HepG2 (cell line): ENCODE data around the gene SEPTIN10. TPM values are rescaled to one million over a fixed set of nuclear protein-coding genes. Genes with fewer than 3 reads are reported as not detected.
A peak's percentile ranks its signal among the peaks of the same experiment; 100 is the strongest.

Experiments used
- ATAC-seq: fragments of 200-7000 bp; cut with Tn5 transposase; 3 replicates; pipeline ENCODE4 v1.9.1; 2020; ENCODE audit warnings: mild to moderate bottlenecking, moderate library complexity
- BruUV-seq: library from RNA; stranded (reverse); fragments of 400-500 nt; replicated peaks from 2 replicates; lab custom pipeline; 2021; lab: Mats Ljungman, UMichigan
- CTCF ChIA-PET: fragments of 300-600 bp; formaldehyde crosslinking; extraction: SDS; loops from one replicate; lab custom pipeline; 2021; ENCODE audit warnings: low total read pairs, inconsistent platforms, low intra/inter-chr PET ratio; lab: Yijun Ruan, JAX
- POLR2A ChIA-PET: fragments of 350-600 bp; sonication (Branson Sonifier 250); formaldehyde crosslinking; loops from one replicate; lab custom pipeline; 2020; ENCODE audit warnings: antibody characterized with exemption, inconsistent platforms; lab: Yijun Ruan, JAX
- DNase-seq: peaks from one replicate; pipeline ENCODE4 v3.0.0-alpha.2; 2015; ENCODE audit warnings: low spot score
- FAIRE-seq: peaks from 3 replicates; lab custom pipeline; 2011; peaks lifted over from hg19 to GRCh38; lab: Jason Lieb, UNC
- H2AFZ ChIP-seq: one replicate; pipeline ENCODE4 v1.6.1; 2011; ENCODE audit warnings: low read length, inconsistent platforms
- H3K27ac ChIP-seq: fragments of 300-600 bp; 3 replicates; pipeline ENCODE4 v1.8.0; 2011; ENCODE audit warnings: mixed run types, mild to moderate bottlenecking, mixed read lengths, low read length, inconsistent platforms; ENCODE audit not compliant: insufficient read depth; ENCODE audit errors: extremely low read length
- H3K27me3 ChIP-seq, 2 experiments: fragments of 200-600 bp in 1 of 2; 2 replicates in 1 of 2; 3 replicates in 1 of 2; pipeline versions ENCODE4 v1.6.0 to v1.8.0; 2011; ENCODE audit warnings: low read length in 2 of 2, mild to moderate bottlenecking in 2 of 2, moderate library complexity in 2 of 2, inconsistent platforms in 1 of 2; ENCODE audit not compliant: insufficient read depth in 2 of 2, control insufficient read depth in 1 of 2
- H3K36me3 ChIP-seq, 2 experiments: fragments of 200-600 bp in 1 of 2; replicated peaks in 1 of 2; 2 replicates in 1 of 2; 3 replicates in 1 of 2; pipeline versions ENCODE4 v1.5.1 to v1.8.0; 2011; ENCODE audit warnings: low read length in 2 of 2, inconsistent platforms in 1 of 2; ENCODE audit not compliant: insufficient read depth in 2 of 2, control insufficient read depth in 1 of 2
- H3K4me1 ChIP-seq: 2 replicates; pipeline ENCODE4 v1.5.1; 2012; ENCODE audit warnings: low read length, inconsistent platforms; ENCODE audit not compliant: insufficient read depth
- H3K4me2 ChIP-seq: 2 replicates; pipeline ENCODE4 v1.6.0; 2011; ENCODE audit warnings: low read depth, low read length, inconsistent platforms
- H3K4me3 ChIP-seq, 3 experiments: fragments of 200-600 bp in 1 of 3; sonication (generic), shearing (Covaris generic) in 1 of 3; replicated peaks in 1 of 3; 2 replicates each; pipeline ENCODE4 v1.5.1; 2011 to 2016; ENCODE audit warnings: low read length in 3 of 3, inconsistent platforms in 2 of 3, low read depth in 2 of 3, mild to moderate bottlenecking in 2 of 3, control low read depth in 1 of 3, mixed read lengths in 1 of 3; ENCODE audit not compliant: insufficient read depth in 1 of 3
- H3K79me2 ChIP-seq: one replicate; pipeline ENCODE4 v1.6.1; 2011; ENCODE audit warnings: low read length, inconsistent platforms; ENCODE audit not compliant: insufficient read depth
- H3K9ac ChIP-seq: 2 replicates; pipeline ENCODE4 v1.6.0; 2011; ENCODE audit warnings: mild to moderate bottlenecking, low read depth, low read length, inconsistent platforms; ENCODE audit not compliant: insufficient read depth
- H3K9me3 ChIP-seq: 2 replicates; pipeline ENCODE4 v1.5.1; 2012; ENCODE audit warnings: mild to moderate bottlenecking, low read length
- H4K20me1 ChIP-seq: 2 replicates; pipeline ENCODE4 v1.6.0; 2011; ENCODE audit warnings: inconsistent platforms, mild to moderate bottlenecking, low read length, moderate library complexity; ENCODE audit not compliant: insufficient read depth
- ASH2L ChIP-seq: fragments of 300-600, 200-600 bp; sonication (generic); IDR thresholded peaks from 2 replicates; pipeline ENCODE4 v1.7.0; 2017; ENCODE audit warnings: low read depth, mild to moderate bottlenecking, moderate library complexity, mixed read lengths, low read length; ENCODE audit not compliant: insufficient read length
- FOSL2 ChIP-seq: sonication (generic); formaldehyde crosslinking; IDR thresholded peaks from 2 replicates; pipeline ENCODE4 v1.4.0; 2020; ENCODE audit warnings: missing genetic modification reagents
- FOXC1 ChIP-seq: sonication (generic); formaldehyde crosslinking; IDR thresholded peaks from 2 replicates; pipeline ENCODE4 v1.8.0; 2022; ENCODE audit warnings: mild to moderate bottlenecking, missing genetic modification reagents, borderline replicate concordance
- RFX3 ChIP-seq: IDR thresholded peaks from 2 replicates; pipeline ENCODE4 v1.6.1; 2016; ENCODE audit warnings: missing biosample characterization, missing genetic modification reagents
- SALL1 ChIP-seq: sonication (generic); formaldehyde crosslinking; IDR thresholded peaks from 2 replicates; pipeline ENCODE4 v1.8.0; 2022; ENCODE audit warnings: mild to moderate bottlenecking, missing genetic modification reagents
- SAP130 ChIP-seq: IDR thresholded peaks from 2 replicates; pipeline ENCODE4 v1.6.1; 2016; ENCODE audit warnings: low read depth
- SMAD9 ChIP-seq: sonication (generic); formaldehyde crosslinking; IDR thresholded peaks from 2 replicates; pipeline ENCODE4 v1.5.1; 2020; ENCODE audit warnings: mild to moderate bottlenecking, missing genetic modification reagents
- TEAD2 ChIP-seq: sonication (generic); formaldehyde crosslinking; IDR thresholded peaks from 2 replicates; pipeline ENCODE4 v1.9.0; 2021; ENCODE audit warnings: missing genetic modification reagents
- ZMYM3 ChIP-seq: sonication (generic); formaldehyde crosslinking; IDR thresholded peaks from 2 replicates; pipeline ENCODE4 v1.5.1; 2020; ENCODE audit warnings: mild to moderate bottlenecking, missing genetic modification reagents
- ZNF687 ChIP-seq: sonication (generic); formaldehyde crosslinking; IDR thresholded peaks from 2 replicates; pipeline ENCODE4 v1.5.1; 2020; ENCODE audit warnings: mild to moderate bottlenecking, missing genetic modification reagents, moderate library complexity
- ZNF883 ChIP-seq: sonication (generic); formaldehyde crosslinking; IDR thresholded peaks from 2 replicates; pipeline ENCODE4 v1.5.1; 2020; ENCODE audit warnings: mild to moderate bottlenecking, missing genetic modification reagents; ENCODE audit errors: not compliant biosample characterization
- WGBS: methylation state at CpG from one replicate; pipeline ENCODE4 v1.1.6; 2017; ENCODE audit warnings: low lambda C conversion rate; 5-methylcytosine and 5-hydroxymethylcytosine counted together
- in situ Hi-C: cut with HindIII; loops from 2 replicates; pipeline ENCODE4 v1.10.0; 2017; ENCODE audit warnings: low pct_unique_long_range_greater_than_20kb; ENCODE audit not compliant: extremely low pct_ligation_motif_present
- intact Hi-C: fragments of 100-400 bp; cut with micrococcal nuclease; formaldehyde crosslinking; loops from one replicate; pipeline ENCODE4 v1.10.0; 2022; ENCODE audit not compliant: unreplicated experiment
- polyA plus RNA-seq, 8 experiments: library from polyadenylated mRNA; depleted of rRNA in 3 of 8; stranded (reverse) in 7 of 8; unstranded in 1 of 8; fragments of >200 nt; fragmentation: Illumina TruSeq in 4 of 8; extraction: Trizol in 4 of 8; gene quantifications; 2 replicates each; pipeline versions ENCODE4 v1.2.1 to v1.2.3, GENCODE V29; 2011 to 2016; ENCODE audit warnings: low read depth in 4 of 8, missing spikeins in 1 of 8, mixed read lengths in 1 of 8; ENCODE audit not compliant: insufficient read depth in 1 of 8
- total RNA-seq, 5 experiments: library from RNA; depleted of rRNA; stranded (reverse); fragments of >200 nt; fragmentation: Illumina TruSeq; extraction: Trizol; gene quantifications; 2 replicates each; pipeline ENCODE4 v1.2.3, GENCODE V29; 2016; ENCODE audit warnings: low read depth in 1 of 5

The SEPTIN10 gene
- total and polyA plus RNA-seq, 2 of the 13 experiments (the other 11 are each of a cell fraction or from before 2014, with no cell fraction given): 45.8 to 67.5 TPM

- TF ChIP-seq ZNF687 (CRISPR knock-in tag): peak; percentile 44; the same call in 1 of the 2 replicates
- no peak for TF ChIP-seq RFX3
- TF ChIP-seq SMAD9 (CRISPR knock-in tag): peak; percentile 68; the same call in 1 of the 2 replicates
- TF ChIP-seq ZNF883 (CRISPR knock-in tag): peak; percentile 18
- 0 out of 2 replicates have a peak, but pooled peaks have one; percentile 13 for TF ChIP-seq SAP130 (CRISPR knock-in tag)
Measured at GRCh38 chr2:109659396-109660045, 45.8 kb upstream of the SEPTIN10 start (continued).

- ChIA-PET CTCF (no interaction called here), POLR2A (interaction anchor here (1.4 to 2.6 kb wide), 2 partner anchors 10 to 41 kb away, joined by 7 to 25 read pairs; partner anchors contain the start of genes SEPTIN10 and SOWAHC)
- Histone ChIP-seq H3K79me2 (no peaks in the 10 kb centered on the region), H3K9me3 (no peaks in the 10 kb centered on the region), H3K27ac (no peak overlapping the region), H3K4me1 (peaks cover 63% of the 10 kb centered on the region), H3K4me2 (peak overlapping the region; percentile 43), H3K4me3 (no peak overlapping the region), H3K9ac (no peak overlapping the region), H2AFZ (no peak overlapping the region), H3K36me3 (no peaks in the 10 kb centered on the region), H4K20me1 (no peaks in the 10 kb centered on the region), H3K27me3 (no peaks in the 10 kb centered on the region)
- FAIRE-seq (no peak), DNase-seq (no peak), ATAC-seq (peak; percentile 16; the same call in 2 of the 3 replicates)
- intact Hi-C loops (no loop called here), in situ Hi-C loops (no loop called here)
- 40% methylated on average over 3 of the region's 3 CpGs for WGBS
- TF ChIP-seq FOSL2: peak; percentile 77
- no peak for TF ChIP-seq TEAD2 (CRISPR knock-in tag)
- 0 out of 2 replicates have a peak, but pooled peaks have one; percentile 2 for TF ChIP-seq FOXC1 (CRISPR knock-in tag)
- no peak for TF ChIP-seq ASH2L
- TF ChIP-seq SALL1 (CRISPR knock-in tag): 0 out of 2 replicates have a peak, but pooled peaks have one; percentile 4
- no peak for TF ChIP-seq ZMYM3 (CRISPR knock-in tag)
- BruUV-seq: no TSS peak
Measured at GRCh38 chr2:109655287-109655686, 41.5 kb upstream of the SEPTIN10 start.
